HCT116 (cell line): ENCODE results near the gene PKMYT1. TPM values are rescaled to one million over a fixed set of nuclear protein-coding genes. Genes with fewer than 3 reads are reported as not detected.

Experiments used
- ATAC-seq: fragments of 200-7000 bp; cut with Tn5 transposase; 2 replicates; pipeline ENCODE4 v1.9.1; 2020; ENCODE audit warnings: mild to moderate bottlenecking, moderate library complexity
- BruUV-seq: library from RNA; stranded (reverse); fragments of 400-500 nt; replicated peaks from 2 replicates; lab custom pipeline; 2021; lab: Mats Ljungman, UMichigan
- CTCF ChIA-PET: fragments of 300-600 bp; sonication (Branson Sonifier 250); formaldehyde crosslinking; loops from one replicate; lab custom pipeline; 2021; ENCODE audit warnings: antibody characterized with exemption; lab: Charles Lee
- POLR2A ChIA-PET: fragments of 300-600, 350-600 bp; sonication (Branson Sonifier 250); formaldehyde crosslinking; loops from one replicate; lab custom pipeline; 2021; ENCODE audit warnings: antibody characterized with exemption; lab: Charles Lee
- RAD21 ChIA-PET, 2 experiments: fragments of 300-600 bp; sonication (Branson Sonifier 250); formaldehyde crosslinking; loops; one replicate each; lab custom pipeline; 2023; ENCODE audit warnings: low total read pairs in 2 of 2; ENCODE audit not compliant: uncharacterized antibody in 2 of 2, unreplicated experiment in 2 of 2, low non-redundant PET in 1 of 2; lab: Charles Lee
- DNase-seq: peaks from one replicate; pipeline ENCODE4 v3.0.0-alpha.2; 2010; ENCODE audit warnings: low read depth, low spot score
- H2AFZ ChIP-seq: fragments of 200-600 bp; shearing (Covaris generic), sonication (generic); 2 replicates; pipeline ENCODE4 v1.6.1; 2017; ENCODE audit warnings: low read depth, mixed run types, mixed read lengths, antibody characterized with exemption, low read length; ENCODE audit not compliant: poor library complexity, severe bottlenecking
- H3K27ac ChIP-seq: 2 replicates; pipeline ENCODE4 v1.5.1; 2012; ENCODE audit warnings: low read depth, low read length
- H3K27me3 ChIP-seq: fragments of 200-600 bp; sonication (generic); 2 replicates; pipeline ENCODE4 v1.6.1; 2016; ENCODE audit warnings: mixed run types, low read length, mixed read lengths; ENCODE audit not compliant: insufficient read depth
- H3K36me3 ChIP-seq, 2 experiments: fragments of 200-500 bp in 1 of 2; fragments of 200-600 bp in 1 of 2; sonication (Bioruptor generic) in 1 of 2; sonication (generic) in 1 of 2; 2 replicates each; pipeline versions ENCODE4 v1.5.1 to v1.6.1; 2014 to 2016; ENCODE audit warnings: low read length in 2 of 2, inconsistent platforms in 1 of 2, mixed read lengths in 1 of 2, mixed run types in 1 of 2; ENCODE audit not compliant: insufficient read depth in 2 of 2, control insufficient read depth in 1 of 2
- H3K4me1 ChIP-seq, 2 experiments: fragments of 200-600 bp in 1 of 2; sonication (generic) in 1 of 2; 2 replicates each; pipeline versions ENCODE4 v1.5.1 to v1.6.1; 2012 to 2017; ENCODE audit warnings: low read length in 2 of 2, inconsistent platforms in 1 of 2, mild to moderate bottlenecking in 1 of 2, mixed read lengths in 1 of 2, mixed run types in 1 of 2, moderate library complexity in 1 of 2; ENCODE audit not compliant: insufficient read depth in 2 of 2, control insufficient read depth in 1 of 2
- H3K4me2 ChIP-seq: fragments of 200-600 bp; sonication (generic); 2 replicates; pipeline ENCODE4 v1.6.1; 2017; ENCODE audit warnings: mixed run types, low read length, mixed read lengths
- H3K4me3 ChIP-seq, 2 experiments: fragments of 200-600 bp in 1 of 2; sonication (generic) in 1 of 2; replicated peaks in 1 of 2; 2 replicates each; pipeline ENCODE4 v1.5.1; 2011 to 2016; ENCODE audit warnings: low read length in 2 of 2, control low read depth in 1 of 2, low read depth in 1 of 2, mild to moderate bottlenecking in 1 of 2, mixed read lengths in 1 of 2, mixed run types in 1 of 2
- H3K79me2 ChIP-seq: fragments of 200-600 bp; sonication (generic); 2 replicates; pipeline ENCODE4 v1.6.1; 2017; ENCODE audit warnings: mild to moderate bottlenecking, mixed run types, low read length, moderate library complexity, mixed read lengths; ENCODE audit not compliant: insufficient read depth
- H3K9ac ChIP-seq: fragments of 200-600 bp; sonication (generic); 2 replicates; pipeline ENCODE4 v1.6.1; 2016; ENCODE audit warnings: low read length, mixed read lengths
- H3K9me2 ChIP-seq: fragments of 200-600 bp; sonication (generic), shearing (Covaris generic); 2 replicates; pipeline ENCODE4 v1.6.1; 2017; ENCODE audit warnings: mixed run types, mild to moderate bottlenecking, moderate library complexity; ENCODE audit not compliant: insufficient read depth
- H3K9me3 ChIP-seq, 2 experiments: fragments of 200-500 bp in 1 of 2; fragments of 200-600 bp in 1 of 2; sonication (Bioruptor generic) in 1 of 2; sonication (generic) in 1 of 2; 2 replicates each; pipeline ENCODE4 v1.6.1; 2014 to 2017; ENCODE audit warnings: low read length in 2 of 2, mixed read lengths in 2 of 2, inconsistent platforms in 1 of 2, low read depth in 1 of 2, mild to moderate bottlenecking in 1 of 2, mixed run types in 1 of 2, moderate library complexity in 1 of 2; ENCODE audit not compliant: control insufficient read depth in 1 of 2, insufficient read depth in 1 of 2
- H4K20me1 ChIP-seq: fragments of 200-600 bp; sonication (generic), shearing (Covaris generic); 2 replicates; pipeline ENCODE4 v1.6.1; 2017; ENCODE audit warnings: mixed run types, mild to moderate bottlenecking, moderate library complexity; ENCODE audit not compliant: insufficient read depth
- CBX3 ChIP-seq: IDR thresholded peaks from 2 replicates; pipeline ENCODE4 v1.6.1; 2012; ENCODE audit warnings: low read depth
- JUND ChIP-seq: IDR thresholded peaks from 2 replicates; pipeline ENCODE4 v1.6.1; 2012
- POLR2A ChIP-seq: IDR thresholded peaks from 2 replicates; pipeline ENCODE4 v1.7.0; 2011; ENCODE audit warnings: borderline replicate concordance; ENCODE audit not compliant: insufficient read depth, insufficient read length; ENCODE audit errors: extremely low read depth
- SP1 ChIP-seq: IDR thresholded peaks from 2 replicates; pipeline ENCODE4 v1.6.1; 2012; ENCODE audit warnings: low read depth
- TCF7L2 ChIP-seq: IDR thresholded peaks from 2 replicates; pipeline ENCODE4 v1.7.0; 2011; ENCODE audit warnings: borderline replicate concordance, inconsistent platforms; ENCODE audit not compliant: insufficient read depth, insufficient read length; ENCODE audit errors: extremely low read depth
- intact Hi-C: fragments of 100-400 bp; cut with micrococcal nuclease; formaldehyde crosslinking; loops from 2 replicates; pipeline ENCODE4 v1.10.0; 2022
- total RNA-seq: library from RNA; stranded (reverse); gene quantifications from one replicate; pipeline ENCODE4 v1.2.1, GENCODE V29; 2021; ENCODE audit not compliant: unreplicated experiment

The PKMYT1 gene
- total RNA-seq, 1 experiment from 2014 or later: 104 TPM

DNA sequence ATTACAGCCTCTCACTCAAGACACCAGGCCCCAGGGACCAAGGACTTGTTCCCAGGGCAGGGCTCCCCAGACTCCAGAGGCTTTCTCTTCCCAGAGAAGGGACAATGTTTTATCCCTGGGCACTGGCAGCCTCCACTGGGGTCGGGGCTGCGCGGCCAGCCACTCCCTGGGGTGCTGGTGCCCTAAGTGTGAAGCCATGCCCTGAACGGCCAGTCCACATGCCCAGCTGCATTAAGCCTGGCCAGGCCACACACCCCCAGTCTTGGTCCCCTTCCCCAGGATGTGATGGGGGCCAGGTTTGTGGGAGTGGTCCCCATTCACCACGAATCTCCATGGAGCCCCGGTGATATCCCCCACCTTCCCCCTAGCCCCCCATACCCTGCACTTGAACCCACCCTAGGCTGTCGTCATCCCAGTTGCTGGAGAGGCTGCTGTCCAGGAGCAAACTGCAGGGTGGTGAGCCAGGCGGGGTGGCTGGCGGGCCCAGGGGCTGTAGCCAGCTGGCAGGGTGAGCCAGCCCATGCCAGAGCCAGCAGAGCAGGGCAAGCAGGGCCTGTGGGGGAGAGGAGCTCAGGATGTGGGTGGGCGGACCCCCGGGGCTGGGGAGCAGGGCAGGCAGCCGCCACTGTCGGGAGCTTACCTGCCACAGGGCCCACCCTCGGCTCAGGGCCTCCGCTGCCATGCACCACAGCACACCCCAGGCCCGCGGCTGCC, 6.5 kb downstream of the PKMYT1 start (continued):
- TF ChIP-seq TCF7L2: no peak

DNA sequence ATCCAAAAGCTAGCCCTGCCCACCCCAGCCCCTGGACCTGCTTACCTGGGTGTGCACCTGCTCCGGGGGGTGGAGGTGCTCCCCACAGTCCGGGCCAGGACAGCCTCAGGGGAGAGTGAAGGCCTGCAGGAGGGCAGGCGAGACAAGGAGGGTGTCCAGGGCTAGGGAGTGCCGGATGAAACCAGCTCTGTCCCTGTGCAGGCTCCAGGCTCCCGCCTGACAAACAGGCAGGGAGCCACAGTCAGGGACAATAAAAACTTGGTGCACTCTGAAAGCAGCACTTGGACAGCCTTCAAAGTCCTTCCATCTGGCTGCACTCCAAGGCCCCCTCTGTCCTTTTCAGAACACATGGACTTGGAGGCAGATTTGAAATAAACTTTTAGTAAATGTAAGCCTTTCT, 7.2 kb downstream of the PKMYT1 start:
- CTCF ChIA-PET: no interaction called here
- Histone ChIP-seq H3K36me3 (peaks cover 5 to 37% of the 10 kb centered on the region in 2 experiments; a peak in 3 of 4 replicates), H3K9me3 (no peaks in the 10 kb centered on the region), H3K9ac (0 out of 2 replicates have a peak overlapping the region, but pooled peaks have one; percentile 8), H4K20me1 (peaks cover 6% of the 10 kb centered on the region; the same call in 1 of the 2 replicates), H3K4me3 (no peak overlapping the region), H3K4me2 (no peak overlapping the region), H3K27ac (peak overlapping the region; percentile 95; the same call in 1 of the 2 replicates), H3K9me2 (no peaks in the 10 kb centered on the region), H2AFZ (no peak overlapping the region), H3K27me3 (no peaks in the 10 kb centered on the region), H3K79me2 (peaks cover 62% of the 10 kb centered on the region), H3K4me1 (peaks cover 9 to 34% of the 10 kb centered on the region in 2 experiments)
- no peak for ATAC-seq
- RAD21 ChIA-PET: no interaction called here
- POLR2A ChIA-PET: interaction anchor here (1.0 kb wide), 1 partner anchor 8 kb away, joined by 3 read pairs; no protein-coding TSS in a partner anchor
- DNase-seq: no peak
- intact Hi-C loops: no loop called here
- TF ChIP-seq SP1: no peak
- BruUV-seq: no TSS peak

DNA sequence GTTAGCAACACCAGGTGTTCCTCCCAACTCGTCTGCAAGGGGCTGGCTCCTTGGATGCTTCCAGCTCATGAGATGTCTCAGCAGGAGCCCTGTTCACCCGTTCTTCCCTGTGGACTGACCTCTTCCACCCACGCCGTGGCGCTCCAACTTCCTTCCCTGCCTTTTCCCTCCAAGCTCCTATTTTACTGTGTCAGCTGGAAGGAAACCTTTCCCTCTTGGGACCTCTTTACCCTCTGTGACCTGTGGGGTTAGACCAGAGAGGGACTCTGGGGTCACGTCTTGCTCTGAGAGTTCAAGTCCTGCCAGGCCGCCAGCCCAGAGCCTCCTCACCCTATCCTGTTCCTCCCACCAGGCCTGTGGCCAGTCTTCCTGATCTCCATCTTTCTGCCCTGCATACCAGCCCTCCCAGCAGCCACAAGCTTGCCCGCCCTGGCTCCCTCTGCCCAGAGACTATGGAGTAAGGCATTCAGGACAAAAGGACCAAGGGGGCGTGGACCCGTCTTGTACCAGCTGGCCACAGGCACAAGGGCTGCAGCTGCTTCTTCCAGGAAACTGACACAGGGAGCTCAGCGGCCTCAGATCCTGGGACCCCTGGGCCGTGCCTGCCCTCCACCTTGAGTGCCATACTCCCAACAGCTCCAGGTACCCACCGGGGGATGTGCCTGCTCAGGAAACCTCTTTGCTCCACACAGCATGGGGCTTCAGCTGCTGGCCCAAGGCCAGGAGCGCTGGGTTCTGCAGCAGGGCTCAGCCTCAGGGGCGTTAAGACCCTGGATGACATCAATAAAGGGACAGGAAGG, 8.1 kb downstream of the PKMYT1 start:
- Histone ChIP-seq H3K36me3 (peaks cover 5 to 30% of the 10 kb centered on the region in 2 experiments; a peak in 3 of 4 replicates), H3K4me2 (no peak overlapping the region)
- BruUV-seq: no TSS peak

More for the DNA sequence above, 8.1 kb downstream of the PKMYT1 start:
- Histone ChIP-seq H3K4me3 (no peak overlapping the region), H3K9ac (no peak overlapping the region), H3K27ac (peak overlapping the region; percentile 95; the same call in 1 of the 2 replicates), H3K4me1 (peaks cover 11 to 40% of the 10 kb centered on the region in 2 experiments), H2AFZ (no peak overlapping the region), H3K79me2 (peaks cover 53% of the 10 kb centered on the region), H3K9me3 (no peaks in the 10 kb centered on the region), H3K9me2 (no peaks in the 10 kb centered on the region), H4K20me1 (peaks cover 6% of the 10 kb centered on the region; the same call in 1 of the 2 replicates), H3K27me3 (no peaks in the 10 kb centered on the region)
- intact Hi-C loops: no loop called here
- TF ChIP-seq JUND: no peak
- no peak for TF ChIP-seq CBX3
- TF ChIP-seq POLR2A: peak; percentile 19
- CTCF ChIA-PET: interaction anchor here (1.1 kb wide), 1 partner anchor 185 kb away, joined by 3 read pairs; no protein-coding TSS in a partner anchor
- POLR2A ChIA-PET: interaction anchor here (0.9 to 1.0 kb wide), 3 partner anchors 9 to 11 kb away, joined by 3 to 5 read pairs (median 3); partner anchors contain the start of gene KREMEN2
- ATAC-seq (no peak), DNase-seq (no peak)
- RAD21 ChIA-PET: no interaction called here
